ENCODE measurements around the gene RBP5.

RBP5 gene

GRCh38 chr12:7075518-7075917, 53.2 kb downstream of the RBP5 start:
- Histone ChIP-seq H3K4me1 (ENCODE audit: control insufficient read depth, insufficient read depth, low read length) (no peaks in the 10 kb centered on the region), H3K4me3 (ENCODE audit: low read depth, low read length) (no peak overlapping the region), H3K27ac (ENCODE audit: extremely low read depth, low read depth, low read length) (no peak overlapping the region), H3K36me3 (ENCODE audit: control insufficient read depth in 2 of 2, insufficient read depth in 1 of 2, low read length in 2 of 2) (no peaks in the 10 kb centered on the region), H3K9me3 (ENCODE audit: control insufficient read depth, insufficient read depth, low read depth, low read length) (no peaks in the 10 kb centered on the region)
- ChIA-PET CTCF (interaction anchor here (0.8 kb wide), 1 partner anchor 37 kb away, joined by 3 read pairs; no protein-coding TSS in a partner anchor), POLR2A (no interaction called here)
- TF ChIP-seq ZNF433 (tag by site-specific recombination; IDR thresholded peaks at IDR 0.05; ENCODE audit: low read depth) (no peak), ZSCAN5A (tag by site-specific recombination; IDR thresholded peaks at IDR 0.05) (no peak)

- Histone ChIP-seq H3K4me1 (ENCODE audit: control insufficient read depth, insufficient read depth, low read length) (no peaks in the 10 kb centered on the region), H3K27ac (ENCODE audit: extremely low read depth, low read depth, low read length) (no peak overlapping the region), H3K36me3 (ENCODE audit: control insufficient read depth in 2 of 2, insufficient read depth in 1 of 2, low read length in 2 of 2) (no peaks in the 10 kb centered on the region), H3K9me3 (ENCODE audit: control insufficient read depth, insufficient read depth, low read depth, low read length) (no peaks in the 10 kb centered on the region), H3K4me3 (ENCODE audit: low read depth, low read length) (no peak overlapping the region)
- POLR2A ChIA-PET, result no interaction called here
- TF ChIP-seq ZBTB1 (tag by site-specific recombination; IDR thresholded peaks at IDR 0.05) (no peak), ZNF585B (tag by site-specific recombination; IDR thresholded peaks at IDR 0.05) (no peak), BCL11A (tag by site-specific recombination; IDR thresholded peaks at IDR 0.05; ENCODE audit: low read depth) (no peak), ZNF335 (tag by site-specific recombination; conservative IDR thresholded peaks at IDR 0.05) (no peak), ZNF155 (tag by site-specific recombination; IDR thresholded peaks at IDR 0.05) (no peak), ZNF280D (tag by site-specific recombination; IDR thresholded peaks at IDR 0.05) (no peak), ZNF571 (tag by site-specific recombination; IDR thresholded peaks at IDR 0.05) (no peak), ZNF704 (tag by site-specific recombination; IDR thresholded peaks at IDR 0.05) (no peak), ZNF600 (tag by site-specific recombination; IDR thresholded peaks at IDR 0.05) (no peak), ZNF549 (tag by site-specific recombination; IDR thresholded peaks at IDR 0.05) (no peak), GLIS1 (tag by site-specific recombination; IDR thresholded peaks at IDR 0.05) (no peak), ZNF214 (tag by site-specific recombination; IDR thresholded peaks at IDR 0.05; ENCODE audit: borderline replicate concordance) (no peak), MYNN (tag by site-specific recombination; IDR thresholded peaks at IDR 0.05; ENCODE audit: borderline replicate concordance) (no peak)
- CTCF ChIA-PET, result interaction anchor here (1.0 kb wide), 1 partner anchor 17 kb away, joined by 3 read pairs; no protein-coding TSS in a partner anchor
Measured at GRCh38 chr12:7073946-7074345, 54.7 kb downstream of the RBP5 start.
